Type B pancreatic cell (in vitro differentiated cells): ENCODE measurements around the gene LPO. TPM values are rescaled to one million over a fixed set of nuclear protein-coding genes. Genes with fewer than 3 reads are reported as not detected.
A peak's percentile ranks its signal among the peaks of the same experiment; 100 is the strongest.

Source experiments
- DNase-seq: peaks from one replicate; pipeline ENCODE4 v3.0.0; 2021; ENCODE audit warnings: mixed read lengths; ENCODE audit not compliant: unreplicated experiment; ENCODE audit errors: extremely low spot score
- H3K27ac Mint-ChIP-seq: 2 replicates; pipeline ENCODE4 v1.8.0; 2021; ENCODE audit warnings: mild to moderate bottlenecking, mixed read lengths
- H3K27me3 Mint-ChIP-seq: 2 replicates; pipeline ENCODE4 v1.8.0; 2021; ENCODE audit warnings: mixed read lengths
- H3K36me3 Mint-ChIP-seq: 2 replicates; pipeline ENCODE4 v1.8.0; 2021; ENCODE audit warnings: mixed read lengths
- H3K4me1 Mint-ChIP-seq: one replicate; pipeline ENCODE4 v1.8.0; 2021; ENCODE audit warnings: mixed read lengths; ENCODE audit not compliant: unreplicated experiment
- H3K4me3 Mint-ChIP-seq: 2 replicates; pipeline ENCODE4 v1.8.0; 2021; ENCODE audit warnings: mild to moderate bottlenecking, mixed read lengths
- H3K9me3 Mint-ChIP-seq: 2 replicates; pipeline ENCODE4 v1.8.0; 2021; ENCODE audit warnings: mixed read lengths
- total RNA-seq: library from RNA; stranded (reverse); gene quantifications from 2 replicates; pipeline ENCODE4 v1.2.1, GENCODE V29; 2021; ENCODE audit warnings: low replicate concordance
- TF ChIP-seq, protein P1 (sequence below): fragments of 200-600 bp; sonication (generic); conservative IDR thresholded peaks from 2 replicates; pipeline ENCODE4 v1.5.0; 2021; ENCODE audit warnings: antibody characterized with exemption, mild to moderate bottlenecking

Gene LPO
- total RNA-seq, 1 donor from 2014 or later, result not detected

DNA sequence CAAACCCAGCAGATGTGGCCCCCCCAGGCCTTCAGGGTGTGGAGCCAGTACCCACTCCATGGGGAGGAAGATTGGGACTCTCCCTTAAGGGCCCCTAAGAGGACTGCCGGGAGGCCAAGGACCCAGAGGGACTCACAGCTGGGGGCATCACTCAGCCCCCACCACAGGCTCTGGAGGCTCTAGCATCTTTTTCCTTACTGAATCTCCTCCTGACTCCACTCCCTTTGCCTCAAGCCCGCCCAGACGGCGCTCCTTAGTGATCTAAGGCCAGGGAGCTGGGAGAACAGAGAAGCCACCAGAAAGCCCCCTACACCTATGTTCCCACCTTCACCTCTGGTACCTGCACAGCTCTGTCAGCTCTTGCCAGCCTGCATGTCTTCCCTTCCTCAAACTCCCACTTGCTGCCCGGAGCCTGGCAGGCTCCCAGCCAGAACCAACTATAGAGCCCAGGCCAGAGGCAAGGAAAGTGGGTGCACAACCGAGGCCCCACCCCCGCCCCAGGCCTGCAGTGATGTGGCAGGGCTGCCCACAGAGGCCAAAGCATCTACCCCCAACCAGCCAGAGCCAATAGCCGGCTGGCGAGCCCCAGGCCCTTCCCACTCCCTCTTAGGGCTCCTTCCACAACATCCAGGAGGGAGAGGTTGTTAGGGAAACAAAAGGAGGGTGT is 64.7 kb downstream of the LPO start:
- no peak overlapping the region for H3K4me3 Mint-ChIP-seq
- DNase-seq, result no peak
- H3K27ac Mint-ChIP-seq, result no peak overlapping the region
- peaks cover 20% of the 10 kb centered on the region for H3K27me3 Mint-ChIP-seq
- H3K36me3 Mint-ChIP-seq, result no peaks in the 10 kb centered on the region
- TF ChIP-seq, protein P1, sequence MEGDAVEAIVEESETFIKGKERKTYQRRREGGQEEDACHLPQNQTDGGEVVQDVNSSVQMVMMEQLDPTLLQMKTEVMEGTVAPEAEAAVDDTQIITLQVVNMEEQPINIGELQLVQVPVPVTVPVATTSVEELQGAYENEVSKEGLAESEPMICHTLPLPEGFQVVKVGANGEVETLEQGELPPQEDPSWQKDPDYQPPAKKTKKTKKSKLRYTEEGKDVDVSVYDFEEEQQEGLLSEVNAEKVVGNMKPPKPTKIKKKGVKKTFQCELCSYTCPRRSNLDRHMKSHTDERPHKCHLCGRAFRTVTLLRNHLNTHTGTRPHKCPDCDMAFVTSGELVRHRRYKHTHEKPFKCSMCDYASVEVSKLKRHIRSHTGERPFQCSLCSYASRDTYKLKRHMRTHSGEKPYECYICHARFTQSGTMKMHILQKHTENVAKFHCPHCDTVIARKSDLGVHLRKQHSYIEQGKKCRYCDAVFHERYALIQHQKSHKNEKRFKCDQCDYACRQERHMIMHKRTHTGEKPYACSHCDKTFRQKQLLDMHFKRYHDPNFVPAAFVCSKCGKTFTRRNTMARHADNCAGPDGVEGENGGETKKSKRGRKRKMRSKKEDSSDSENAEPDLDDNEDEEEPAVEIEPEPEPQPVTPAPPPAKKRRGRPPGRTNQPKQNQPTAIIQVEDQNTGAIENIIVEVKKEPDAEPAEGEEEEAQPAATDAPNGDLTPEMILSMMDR, result no peak
- H3K9me3 Mint-ChIP-seq, result no peaks in the 10 kb centered on the region
- H3K4me1 Mint-ChIP-seq, result peaks cover 6% of the 10 kb centered on the region

DNA sequence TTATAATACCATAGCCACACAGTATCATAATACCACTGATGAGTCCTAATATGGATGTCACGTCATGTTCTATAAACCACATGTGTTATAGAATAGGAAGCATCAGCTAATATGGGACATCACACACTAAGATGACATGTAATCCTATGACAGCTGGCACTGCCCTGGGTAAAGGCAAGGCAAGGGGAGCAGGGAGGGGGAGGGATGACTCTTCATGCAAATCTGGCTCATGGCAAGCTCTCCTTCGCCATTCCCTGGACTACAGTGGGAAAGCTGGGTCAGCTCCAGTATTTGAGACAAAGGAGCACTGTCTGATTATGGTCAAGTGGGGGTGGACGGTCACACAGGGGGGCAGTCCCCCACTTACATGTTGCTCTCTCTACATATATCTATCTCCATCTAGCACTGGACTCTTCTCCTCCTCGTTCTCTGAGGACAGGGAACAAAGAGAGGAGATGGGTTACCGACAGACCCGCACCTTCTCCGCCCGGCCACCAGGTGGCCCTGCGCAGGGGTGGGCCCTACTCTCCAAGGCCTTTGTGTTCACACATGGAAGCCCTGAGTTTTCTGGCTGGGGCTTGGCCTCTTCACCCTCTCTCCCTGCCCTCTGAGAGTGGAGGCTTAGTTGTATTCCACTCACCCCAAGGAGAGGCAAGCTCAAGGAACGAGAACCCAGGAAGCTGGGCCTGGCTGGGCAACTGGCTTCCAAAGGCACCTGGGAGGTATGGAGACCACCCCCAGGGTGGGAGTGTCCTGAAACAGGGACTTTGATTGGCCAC is 65.8 kb downstream of the LPO start:
- Mint-ChIP-seq H3K27me3 (peaks cover 12% of the 10 kb centered on the region), H3K4me3 (no peak overlapping the region), H3K36me3 (no peaks in the 10 kb centered on the region), H3K9me3 (no peaks in the 10 kb centered on the region), H3K27ac (no peak overlapping the region), H3K4me1 (peaks cover 6% of the 10 kb centered on the region)
- DNase-seq, result peak; percentile 69
- TF ChIP-seq, protein P1, result peak; percentile 84

DNA sequence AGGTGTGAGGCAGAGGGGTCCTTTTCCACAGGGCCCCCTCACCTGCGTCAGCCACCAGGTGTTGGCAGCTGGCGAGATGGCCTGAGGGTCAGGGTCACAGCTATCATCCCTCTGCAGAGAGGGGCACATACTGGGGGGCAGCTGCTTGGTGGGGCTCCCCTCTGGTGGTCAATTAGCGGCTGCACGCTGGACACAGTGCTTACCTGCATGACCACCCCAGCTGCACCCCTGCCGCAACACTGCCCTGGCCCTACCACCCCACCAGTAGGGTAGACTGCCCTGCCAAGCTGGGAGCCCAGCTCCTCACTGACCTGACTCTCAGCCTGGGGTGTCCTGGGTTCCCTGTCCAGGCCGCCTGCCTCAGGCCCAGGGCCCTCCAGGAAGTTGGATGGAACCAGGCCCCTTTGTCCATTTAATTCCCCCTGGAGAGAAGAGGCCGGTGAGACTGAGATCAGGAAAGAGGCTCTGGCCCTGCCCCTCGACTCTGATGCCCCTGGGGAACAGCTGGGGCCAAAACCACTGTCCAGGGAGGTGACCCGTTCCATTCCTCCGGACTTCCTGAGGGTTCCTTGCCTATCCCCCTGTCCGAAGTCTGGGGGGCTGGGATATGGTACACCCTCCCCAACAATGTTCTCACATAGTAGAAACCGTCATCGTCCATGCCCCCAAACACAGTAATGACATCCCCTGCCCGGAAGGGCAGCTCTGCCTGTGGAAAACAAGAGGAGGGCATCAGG is 66.5 kb downstream of the LPO start:
- H3K9me3 Mint-ChIP-seq, result no peaks in the 10 kb centered on the region
- DNase-seq, result peak; percentile 66
- no peaks in the 10 kb centered on the region for H3K36me3 Mint-ChIP-seq
- no peak overlapping the region for H3K27ac Mint-ChIP-seq
- no peak overlapping the region for H3K4me3 Mint-ChIP-seq
- TF ChIP-seq, protein P1, result no peak
- peaks cover 6% of the 10 kb centered on the region for H3K4me1 Mint-ChIP-seq
- H3K27me3 Mint-ChIP-seq, result peaks cover 8% of the 10 kb centered on the region

DNA sequence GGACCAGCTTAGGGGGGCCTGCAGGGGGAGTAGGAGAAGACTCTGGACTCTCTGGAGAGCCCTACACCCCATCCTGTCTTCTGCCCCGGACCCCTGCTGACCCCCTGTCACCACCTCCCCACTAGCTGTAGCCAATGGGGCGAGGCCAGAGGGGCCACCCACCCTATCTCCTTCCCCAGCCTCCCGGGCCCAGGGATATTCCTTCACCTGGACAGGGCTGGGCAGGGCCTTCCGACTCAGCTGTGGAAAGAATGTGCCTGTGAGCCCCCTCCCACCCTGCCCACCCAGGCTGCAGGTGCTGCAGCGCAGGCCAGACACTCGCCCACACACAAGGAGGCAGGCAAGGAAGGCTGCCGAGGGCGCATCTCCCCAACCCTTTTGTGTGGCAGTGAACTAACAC is 67.2 kb downstream of the LPO start:
- no peak for DNase-seq
- Mint-ChIP-seq H3K27me3 (peaks cover 7% of the 10 kb centered on the region), H3K36me3 (no peaks in the 10 kb centered on the region), H3K9me3 (no peaks in the 10 kb centered on the region), H3K4me3 (no peak overlapping the region), H3K27ac (no peak overlapping the region), H3K4me1 (peaks cover 6% of the 10 kb centered on the region)
- TF ChIP-seq, protein P1, result no peak

DNA sequence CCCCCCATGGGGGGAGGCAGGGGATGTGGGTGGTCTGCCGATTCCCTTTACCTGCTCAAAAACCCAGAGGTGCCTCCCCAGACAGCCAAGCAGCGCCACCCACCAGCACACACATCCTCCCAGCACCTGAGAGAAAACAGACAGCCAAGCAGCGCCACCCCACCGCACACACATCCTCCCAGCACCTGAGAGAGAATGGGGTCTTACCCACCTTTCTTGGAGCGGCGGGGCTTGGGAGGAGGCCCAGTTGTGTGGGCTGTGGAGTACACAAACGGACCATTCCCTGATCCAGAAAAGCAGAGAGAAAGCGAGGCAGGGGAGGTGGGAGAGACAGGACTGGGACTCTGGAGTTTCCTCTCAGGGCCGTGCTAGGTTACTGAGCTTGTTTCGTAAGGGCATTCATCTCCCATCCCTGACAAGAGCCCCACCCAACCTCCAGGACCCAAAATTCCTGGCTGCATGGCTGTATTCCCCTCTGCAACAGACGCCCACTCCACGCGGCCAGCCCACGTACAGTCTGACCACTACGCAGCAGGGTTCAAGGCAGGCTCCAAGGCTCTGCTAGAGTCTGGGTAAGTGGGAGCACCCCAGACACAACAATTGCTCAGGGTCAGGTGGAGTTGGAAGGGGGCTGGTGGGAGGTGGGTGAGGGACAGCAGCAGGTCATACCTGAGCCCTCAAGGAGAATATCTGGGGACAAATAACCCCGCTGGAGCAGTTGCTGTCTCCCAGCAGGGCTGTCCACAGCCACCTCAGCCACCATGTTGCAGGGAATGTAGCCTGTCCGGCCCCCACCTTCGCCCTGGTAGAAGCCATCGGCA is 68.0 kb downstream of the LPO start:
- TF ChIP-seq, protein P1, result no peak
- H3K27ac Mint-ChIP-seq, result no peak overlapping the region
- H3K27me3 Mint-ChIP-seq, result peaks cover 7% of the 10 kb centered on the region

More for the DNA sequence above, 68.0 kb downstream of the LPO start:
- DNase-seq, result no peak
- Mint-ChIP-seq H3K36me3 (no peaks in the 10 kb centered on the region), H3K9me3 (no peaks in the 10 kb centered on the region), H3K4me3 (no peak overlapping the region), H3K4me1 (peaks cover 6% of the 10 kb centered on the region)
